ENCODE results near the gene TET2.

DNA sequence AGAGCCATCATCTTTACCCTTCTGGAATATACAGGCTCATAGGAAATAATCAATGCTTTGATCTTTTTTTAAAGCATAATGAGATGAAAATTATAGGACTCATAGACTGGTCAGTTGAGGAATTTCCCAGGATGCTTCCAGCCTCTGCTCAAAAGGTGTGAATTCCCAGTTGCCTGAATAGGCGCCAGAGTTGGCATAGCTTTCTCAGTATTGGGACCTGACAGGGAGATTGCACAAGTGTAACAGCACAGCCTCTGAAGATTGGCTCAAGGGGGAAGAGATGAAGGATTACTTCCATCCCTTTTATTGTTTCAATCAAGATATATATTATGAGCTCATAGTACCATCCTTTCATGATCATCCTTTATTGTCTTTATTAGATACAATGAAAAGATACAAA, 17.9 kb downstream of the TET2 start:
- TF ChIP-seq, protein P1, sequence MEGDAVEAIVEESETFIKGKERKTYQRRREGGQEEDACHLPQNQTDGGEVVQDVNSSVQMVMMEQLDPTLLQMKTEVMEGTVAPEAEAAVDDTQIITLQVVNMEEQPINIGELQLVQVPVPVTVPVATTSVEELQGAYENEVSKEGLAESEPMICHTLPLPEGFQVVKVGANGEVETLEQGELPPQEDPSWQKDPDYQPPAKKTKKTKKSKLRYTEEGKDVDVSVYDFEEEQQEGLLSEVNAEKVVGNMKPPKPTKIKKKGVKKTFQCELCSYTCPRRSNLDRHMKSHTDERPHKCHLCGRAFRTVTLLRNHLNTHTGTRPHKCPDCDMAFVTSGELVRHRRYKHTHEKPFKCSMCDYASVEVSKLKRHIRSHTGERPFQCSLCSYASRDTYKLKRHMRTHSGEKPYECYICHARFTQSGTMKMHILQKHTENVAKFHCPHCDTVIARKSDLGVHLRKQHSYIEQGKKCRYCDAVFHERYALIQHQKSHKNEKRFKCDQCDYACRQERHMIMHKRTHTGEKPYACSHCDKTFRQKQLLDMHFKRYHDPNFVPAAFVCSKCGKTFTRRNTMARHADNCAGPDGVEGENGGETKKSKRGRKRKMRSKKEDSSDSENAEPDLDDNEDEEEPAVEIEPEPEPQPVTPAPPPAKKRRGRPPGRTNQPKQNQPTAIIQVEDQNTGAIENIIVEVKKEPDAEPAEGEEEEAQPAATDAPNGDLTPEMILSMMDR (IDR thresholded peaks at IDR 0.05), result no peak
- TF ChIP-seq POLR2A (IDR thresholded peaks at IDR 0.05), result no peak
